ENCODE data around the gene CCDC33.

CCDC33 gene

DNA sequence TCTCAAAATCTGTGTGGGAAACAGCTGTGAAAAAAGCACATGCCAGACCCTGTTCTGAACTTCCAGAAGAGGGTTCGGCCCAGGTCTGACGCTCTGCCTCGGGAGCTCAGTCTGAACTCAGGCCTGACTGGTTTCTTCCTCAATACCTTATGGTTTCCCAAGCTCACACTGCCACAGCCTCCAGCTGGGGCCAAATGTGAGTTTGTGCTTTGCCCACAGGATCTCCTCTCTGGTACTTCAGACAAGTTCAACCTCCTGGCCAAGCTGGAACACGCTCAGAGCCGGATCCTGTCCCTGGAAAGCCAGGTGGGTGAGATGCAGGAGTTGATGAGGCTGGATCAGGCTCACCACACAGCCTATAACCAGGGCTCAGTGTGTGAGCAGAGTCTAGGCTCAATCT, 97.5 kb downstream of the CCDC33 start:
- DNase-seq (ENCODE audit: insufficient read length, low spot score) (no peak), FAIRE-seq (no peak)
- TF ChIP-seq, protein P1, sequence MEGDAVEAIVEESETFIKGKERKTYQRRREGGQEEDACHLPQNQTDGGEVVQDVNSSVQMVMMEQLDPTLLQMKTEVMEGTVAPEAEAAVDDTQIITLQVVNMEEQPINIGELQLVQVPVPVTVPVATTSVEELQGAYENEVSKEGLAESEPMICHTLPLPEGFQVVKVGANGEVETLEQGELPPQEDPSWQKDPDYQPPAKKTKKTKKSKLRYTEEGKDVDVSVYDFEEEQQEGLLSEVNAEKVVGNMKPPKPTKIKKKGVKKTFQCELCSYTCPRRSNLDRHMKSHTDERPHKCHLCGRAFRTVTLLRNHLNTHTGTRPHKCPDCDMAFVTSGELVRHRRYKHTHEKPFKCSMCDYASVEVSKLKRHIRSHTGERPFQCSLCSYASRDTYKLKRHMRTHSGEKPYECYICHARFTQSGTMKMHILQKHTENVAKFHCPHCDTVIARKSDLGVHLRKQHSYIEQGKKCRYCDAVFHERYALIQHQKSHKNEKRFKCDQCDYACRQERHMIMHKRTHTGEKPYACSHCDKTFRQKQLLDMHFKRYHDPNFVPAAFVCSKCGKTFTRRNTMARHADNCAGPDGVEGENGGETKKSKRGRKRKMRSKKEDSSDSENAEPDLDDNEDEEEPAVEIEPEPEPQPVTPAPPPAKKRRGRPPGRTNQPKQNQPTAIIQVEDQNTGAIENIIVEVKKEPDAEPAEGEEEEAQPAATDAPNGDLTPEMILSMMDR (IDR thresholded peaks at IDR 0.05; ENCODE audit: insufficient read depth, missing control alignments), result no peak

DNA sequence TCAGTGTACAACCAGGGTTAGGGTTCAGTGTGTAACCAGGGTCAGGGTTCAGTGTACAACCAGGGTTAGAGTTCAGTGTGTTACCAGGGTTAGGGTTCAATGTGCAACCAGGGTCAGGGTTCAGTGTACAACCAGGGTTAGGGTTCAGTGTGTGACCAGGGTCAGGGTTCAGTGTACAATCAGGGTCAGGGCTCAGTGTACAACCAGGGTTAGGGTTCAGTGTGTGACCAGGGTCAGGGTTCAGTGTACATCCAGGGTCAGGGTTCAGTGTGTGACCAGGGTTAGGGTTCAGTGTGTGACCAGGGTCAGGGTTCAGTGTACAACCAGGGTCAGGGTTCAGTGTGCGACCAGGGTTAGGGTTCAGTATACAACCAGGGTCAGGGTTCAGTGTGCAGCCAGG, 98.0 kb downstream of the CCDC33 start:
- FAIRE-seq (no peak), DNase-seq (ENCODE audit: insufficient read length, low spot score) (no peak)
- TF ChIP-seq, protein P1 (IDR thresholded peaks at IDR 0.05; ENCODE audit: insufficient read depth, missing control alignments), result no peak

DNA sequence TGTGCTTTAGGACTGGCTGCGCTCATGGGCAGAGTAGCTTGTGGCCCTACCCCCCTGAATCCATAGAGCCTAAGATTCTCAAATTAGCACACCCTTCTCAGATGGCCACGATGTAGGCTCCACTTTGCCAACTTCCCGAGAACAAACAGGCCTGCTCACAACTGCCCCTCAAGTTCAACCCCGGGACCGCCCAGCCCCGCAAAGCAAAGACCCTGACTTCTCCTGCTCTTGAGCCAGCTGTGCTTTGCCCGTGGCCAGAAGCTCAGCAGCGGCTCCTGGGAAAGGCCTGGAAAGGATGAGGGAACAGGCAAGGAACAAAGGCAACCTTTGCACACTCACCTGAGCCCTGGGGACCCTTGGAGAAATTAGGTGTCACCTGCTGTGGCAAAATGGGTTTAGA, 99.3 kb downstream of the CCDC33 start:
- DNase-seq (ENCODE audit: insufficient read length, low spot score) (no peak), FAIRE-seq (no peak)
- TF ChIP-seq, protein P1 (IDR thresholded peaks at IDR 0.05; ENCODE audit: insufficient read depth, missing control alignments), result no peak

DNA sequence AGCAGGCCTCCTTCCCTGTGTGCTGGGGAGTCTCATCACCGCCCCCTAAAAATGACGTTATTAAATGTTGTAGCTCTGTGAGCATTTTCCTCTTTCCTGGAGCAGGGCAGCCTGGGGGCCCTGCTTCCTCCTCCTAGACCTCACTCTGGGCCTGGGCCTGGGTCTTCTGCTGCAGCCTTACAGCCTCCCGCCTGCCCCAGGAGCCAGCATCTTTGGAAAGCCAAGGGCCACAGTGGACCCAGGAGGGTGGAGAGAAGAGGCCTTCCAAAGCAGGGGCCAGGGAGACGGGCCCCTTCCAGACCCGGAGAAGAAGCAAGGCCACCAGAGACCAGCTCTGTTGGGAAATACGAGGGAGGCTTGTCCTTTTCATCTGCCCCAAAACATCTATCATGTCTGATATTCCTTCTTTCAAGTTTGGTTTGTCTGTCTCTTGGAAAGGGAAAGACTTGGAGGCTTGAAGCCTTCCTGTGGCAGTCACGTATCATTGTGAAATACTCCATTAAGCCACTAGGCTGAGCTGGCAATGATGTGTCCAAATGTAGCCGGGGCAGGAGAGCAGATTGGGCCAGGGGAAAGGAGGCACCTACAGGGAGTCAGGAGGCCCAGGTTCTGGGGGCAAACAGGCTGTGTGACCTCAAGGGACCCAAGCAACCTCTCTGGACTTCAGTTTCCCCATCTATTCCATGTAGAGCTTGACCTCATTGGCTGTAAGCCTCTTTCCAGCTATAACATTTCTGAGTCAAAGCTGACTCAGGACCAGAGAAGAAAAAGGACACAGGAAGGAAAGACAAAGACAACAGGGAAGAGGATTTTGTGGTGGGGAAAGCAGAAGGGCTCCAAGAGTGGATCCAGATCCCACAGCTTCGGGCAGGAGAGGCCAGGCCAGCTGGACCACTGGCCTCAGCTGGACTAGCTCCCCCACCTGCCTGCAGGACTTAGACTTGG, 100.2 kb downstream of the CCDC33 start:
- DNase-seq (ENCODE audit: insufficient read length, low spot score), result no peak
- no peak for FAIRE-seq
- TF ChIP-seq, protein P1 (IDR thresholded peaks at IDR 0.05; ENCODE audit: insufficient read depth, missing control alignments), result no peak

DNA sequence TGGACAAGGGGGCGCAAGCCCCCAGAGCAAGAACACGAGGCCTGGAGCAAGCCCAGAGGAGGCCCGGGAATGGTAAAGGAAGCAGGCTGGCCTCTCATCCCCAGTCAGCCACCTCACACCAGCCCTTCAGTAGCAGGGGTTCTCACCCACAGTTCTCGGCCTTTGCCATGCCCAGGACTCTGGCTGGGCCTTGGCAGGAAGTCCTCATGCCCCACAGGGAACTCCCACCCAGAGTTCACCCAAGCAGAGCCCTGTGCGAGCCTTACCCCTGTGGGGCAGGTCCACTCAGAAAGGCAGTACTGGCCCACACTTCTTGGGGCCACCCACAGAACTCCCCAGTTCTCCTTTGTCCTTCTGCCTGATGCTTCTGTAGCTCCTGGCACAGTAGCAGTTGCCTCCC, 101.0 kb downstream of the CCDC33 start:
- TF ChIP-seq, protein P1 (IDR thresholded peaks at IDR 0.05; ENCODE audit: insufficient read depth, missing control alignments), result no peak
- DNase-seq (ENCODE audit: insufficient read length, low spot score) (no peak), FAIRE-seq (no peak)

DNA sequence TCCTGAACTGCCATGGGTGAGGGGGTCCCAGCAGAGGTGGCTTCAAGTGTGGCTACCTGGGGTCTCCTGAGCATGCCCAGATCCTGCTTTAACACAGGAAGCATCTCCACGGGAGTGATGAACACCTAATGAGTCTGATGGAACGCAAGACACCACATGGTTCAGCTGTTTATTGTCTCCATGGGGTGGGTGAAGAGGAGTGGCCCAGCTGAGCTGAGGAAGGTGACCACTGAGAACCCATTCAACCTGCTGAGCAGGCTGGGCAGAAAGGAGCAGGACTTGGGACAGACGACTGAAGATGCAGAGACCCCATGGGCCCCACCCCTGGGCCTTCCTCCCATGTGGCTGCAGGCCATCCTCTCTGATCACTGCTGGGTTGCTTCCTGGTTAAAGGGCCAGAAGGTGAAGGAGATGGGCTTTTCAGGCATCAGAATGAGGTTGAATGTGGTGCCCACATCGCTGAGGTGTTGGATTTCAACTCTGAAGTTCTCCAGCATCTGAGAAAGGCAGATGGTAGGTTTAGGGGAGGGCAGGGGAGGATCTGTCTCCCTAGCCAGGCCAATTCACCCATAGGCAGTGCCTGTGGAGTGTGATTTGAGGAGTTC, 101.6 kb downstream of the CCDC33 start:
- no peak for DNase-seq (ENCODE audit: insufficient read length, low spot score)
- TF ChIP-seq, protein P1 (IDR thresholded peaks at IDR 0.05; ENCODE audit: insufficient read depth, missing control alignments), result no peak
- FAIRE-seq, result no peak

DNA sequence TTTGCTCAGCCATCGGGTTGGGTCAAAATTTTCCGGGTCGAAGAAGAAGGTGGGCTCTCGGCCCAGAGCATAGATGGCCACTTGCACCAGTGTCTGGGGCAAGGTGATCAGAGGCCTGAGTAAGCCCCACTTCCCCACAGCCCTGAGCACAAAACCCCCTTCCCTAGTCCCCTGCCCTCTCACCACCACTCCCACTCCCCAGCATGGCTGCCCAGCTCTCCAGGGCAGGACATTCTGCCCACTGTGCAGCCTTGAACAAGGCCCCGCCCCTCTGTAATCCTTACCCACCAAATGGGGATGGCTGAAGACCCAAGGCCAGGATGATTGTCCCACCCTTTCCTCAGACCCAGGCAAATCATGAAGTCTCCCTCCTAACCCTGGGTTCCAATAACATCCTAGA, 102.5 kb downstream of the CCDC33 start:
- TF ChIP-seq, protein P1 (IDR thresholded peaks at IDR 0.05; ENCODE audit: insufficient read depth, missing control alignments), result no peak
- no peak for FAIRE-seq
- no peak for DNase-seq (ENCODE audit: insufficient read length, low spot score)

All from D721Med (cell line).